ENCODE results near the gene SLC25A21.
"Not testable (repeated sequence)": the region's sequence is repeated elsewhere in the genome, so short reads cannot be mapped to it uniquely, and the experiment has no call there.

SLC25A21 gene

DNA sequence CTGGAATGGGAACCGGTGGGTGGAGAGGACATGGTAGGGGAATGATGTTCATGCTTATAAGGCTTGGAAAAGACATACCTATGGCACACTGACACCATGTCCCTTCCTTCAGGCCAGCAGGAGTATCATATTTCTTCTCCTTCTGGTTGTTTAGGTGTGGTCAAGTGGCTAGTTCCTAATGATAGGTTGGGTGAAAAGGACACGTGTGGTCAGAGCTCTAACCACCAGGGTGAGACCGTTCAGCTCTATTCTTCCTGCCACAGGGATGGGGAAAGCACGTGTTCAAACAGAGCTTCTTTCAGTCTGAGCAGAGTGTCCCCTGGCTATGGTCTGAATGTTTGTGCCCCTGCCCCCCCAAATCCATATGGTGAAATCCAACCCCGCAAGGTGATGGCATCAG is 301.6 kb downstream of the SLC25A21 start:
- no peak for DNase-seq (ENCODE audit: low read depth in 2 of 2)

DNA sequence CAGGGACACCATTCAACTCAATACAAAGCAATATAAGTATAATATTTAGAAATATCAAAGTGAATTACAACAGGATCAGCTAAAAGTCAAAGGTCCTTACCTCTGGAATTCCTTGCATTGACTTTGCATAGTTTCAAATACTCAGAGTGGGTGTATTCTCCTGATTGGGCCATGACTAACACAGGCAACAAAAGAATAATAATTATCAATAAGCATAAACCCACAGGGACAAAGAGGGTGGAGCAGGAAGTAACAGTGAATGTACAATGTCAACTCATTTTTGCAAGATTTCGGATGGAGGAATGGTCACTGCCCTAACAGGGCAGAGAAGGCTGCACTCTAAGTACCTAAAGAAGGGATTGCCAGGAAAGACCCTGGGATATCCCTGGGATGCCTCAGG is 303.3 kb downstream of the SLC25A21 start:
- DNase-seq (ENCODE audit: low read depth in 2 of 2), result no peak

DNA sequence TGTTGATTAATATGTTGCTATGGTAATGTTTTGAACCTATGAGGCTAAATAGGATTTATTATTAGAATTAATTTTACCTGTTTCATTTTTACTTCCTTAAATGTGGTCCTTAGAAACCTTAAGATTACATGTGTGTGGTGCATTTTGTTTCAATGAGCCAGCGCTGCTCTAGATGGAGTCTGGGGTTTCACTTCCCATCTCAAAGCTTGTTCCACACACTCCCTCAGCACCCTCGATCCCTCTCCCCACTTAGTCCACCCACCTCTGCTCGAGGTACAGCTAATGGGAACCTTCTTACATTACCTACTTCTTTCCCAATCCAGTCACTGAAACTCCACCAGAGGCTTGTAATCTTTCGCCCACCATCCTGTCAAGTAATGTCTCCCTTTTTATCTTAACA is 305.5 kb downstream of the SLC25A21 start:
- DNase-seq (ENCODE audit: low read depth in 2 of 2), result no peak

DNA sequence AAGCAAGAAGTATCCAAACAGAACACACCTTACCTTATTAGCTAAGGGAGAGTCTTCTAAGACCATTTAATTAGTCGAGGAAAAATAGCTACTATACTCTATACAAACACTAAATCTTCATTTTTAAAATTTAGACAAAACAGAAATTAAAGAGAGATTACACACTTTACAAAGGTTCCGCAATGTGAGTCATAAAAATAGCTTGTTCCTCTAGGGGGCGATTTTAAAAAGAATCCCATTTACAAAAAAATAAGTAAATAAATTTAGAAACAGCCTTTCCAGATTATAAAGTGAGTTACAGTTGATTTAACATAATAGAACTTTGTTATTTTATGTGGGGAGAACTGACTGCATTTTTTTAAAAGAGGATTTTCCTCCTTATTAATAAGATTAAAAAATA is 309.1 kb downstream of the SLC25A21 start:
- DNase-seq (ENCODE audit: low read depth in 2 of 2), result no peak

DNA sequence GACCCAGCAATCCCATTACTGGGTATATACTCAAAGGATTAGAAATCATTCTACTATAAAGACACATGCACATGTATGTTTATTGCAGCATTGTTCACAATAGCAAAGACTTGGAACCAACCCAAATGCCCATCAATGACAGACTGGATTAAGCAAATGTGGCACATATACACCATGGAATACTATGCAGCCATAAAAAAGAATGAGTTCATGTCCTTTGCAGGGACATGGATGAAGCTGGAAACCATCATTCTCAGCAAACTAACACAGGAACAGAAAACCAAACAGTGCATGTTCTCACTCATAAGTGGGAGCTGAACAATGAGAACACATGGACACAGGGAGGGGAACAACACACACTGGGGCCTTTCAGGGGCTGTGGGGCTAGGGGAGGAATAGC is 310.2 kb downstream of the SLC25A21 start:
- not testable (repeated sequence) for DNase-seq (ENCODE audit: low read depth in 2 of 2)

DNA sequence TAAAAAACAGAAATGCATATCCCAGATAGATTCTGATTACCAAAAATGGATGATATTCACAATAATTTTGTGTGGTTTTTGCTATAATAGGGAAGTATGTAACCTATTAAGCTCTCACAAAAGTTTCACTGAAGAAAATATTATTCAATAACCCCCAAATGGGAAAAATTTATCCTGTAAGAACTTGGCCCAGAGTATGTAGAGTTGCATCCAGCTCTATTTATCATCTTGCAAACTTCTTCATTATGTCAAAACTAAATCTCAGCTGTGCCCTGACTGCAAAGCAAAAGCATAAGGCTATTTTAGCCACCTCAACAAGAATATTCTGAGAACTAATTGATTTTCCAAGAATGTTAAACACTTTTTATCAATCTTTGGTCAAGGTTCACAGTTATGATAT is 311.6 kb downstream of the SLC25A21 start:
- DNase-seq (ENCODE audit: low read depth in 2 of 2), result no peak

DNA sequence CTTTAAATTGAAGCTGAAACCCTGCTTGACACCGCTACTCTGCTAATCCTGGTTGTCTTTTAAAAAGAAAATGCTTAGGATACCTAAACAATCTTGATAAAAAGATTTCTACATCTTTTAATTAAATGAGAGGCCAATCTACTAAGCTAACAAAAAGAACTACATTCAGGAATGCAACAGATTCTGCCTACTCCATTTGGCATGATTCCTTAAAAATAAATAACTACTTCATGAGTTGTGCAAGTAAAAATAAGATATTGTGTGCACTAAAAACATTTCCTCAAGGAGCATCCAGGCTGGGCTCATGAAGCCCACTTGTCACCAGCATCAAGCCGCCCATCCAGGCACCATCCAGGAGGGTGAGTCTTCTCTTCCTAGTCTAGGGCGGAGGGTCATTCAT is 313.3 kb downstream of the SLC25A21 start:
- DNase-seq (ENCODE audit: low read depth in 2 of 2), result no peak

DNA sequence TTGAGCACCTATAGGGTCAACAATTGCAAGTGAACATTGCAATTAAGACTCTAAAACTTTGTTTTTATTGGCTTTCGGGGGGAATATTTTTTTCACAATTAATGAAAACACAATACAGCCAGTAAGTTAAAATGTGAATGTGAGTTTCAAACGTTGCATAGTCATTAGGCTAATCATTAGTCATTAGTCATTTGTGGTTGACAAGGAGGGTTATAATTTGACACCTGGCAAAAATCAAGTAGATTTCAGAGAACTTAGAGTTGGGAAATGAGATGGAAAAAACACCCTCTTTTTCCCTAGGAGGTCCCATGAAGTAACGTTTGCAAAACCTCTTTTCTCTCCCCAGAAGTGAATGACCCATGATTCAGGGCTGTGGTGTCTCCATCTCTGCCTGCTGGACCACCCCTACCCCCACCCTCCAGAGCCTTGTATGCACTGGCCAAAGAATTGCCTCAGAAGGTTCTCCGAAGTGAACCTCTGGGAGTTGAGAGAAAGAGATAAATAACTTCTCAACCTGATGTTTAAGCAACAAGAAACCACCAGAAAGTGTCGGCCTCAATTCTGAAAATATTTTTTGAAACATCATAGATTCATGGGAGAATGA is 314.5 kb downstream of the SLC25A21 start:
- no peak for DNase-seq (ENCODE audit: low read depth in 2 of 2)

DNA sequence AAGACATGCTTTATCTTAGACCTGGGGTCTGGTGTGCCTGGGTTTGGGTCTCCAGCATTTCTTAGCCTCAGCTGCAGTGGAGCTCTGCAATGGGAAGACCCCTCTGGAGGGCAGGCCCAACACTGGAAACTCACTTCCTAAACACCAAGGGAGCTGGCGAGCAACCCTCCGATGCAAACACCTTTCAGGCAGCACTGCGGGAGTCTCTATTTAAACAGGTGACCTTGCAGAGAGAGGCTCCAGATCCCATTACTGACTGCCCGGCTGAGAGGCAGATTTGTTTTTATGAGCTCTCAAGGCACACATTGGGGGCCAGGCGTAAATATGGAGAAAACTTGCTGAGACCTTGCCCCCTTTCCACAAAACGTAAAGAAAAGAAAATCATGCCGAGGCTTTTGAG is 315.3 kb downstream of the SLC25A21 start:
- DNase-seq (ENCODE audit: low read depth in 2 of 2), result no peak

DNA sequence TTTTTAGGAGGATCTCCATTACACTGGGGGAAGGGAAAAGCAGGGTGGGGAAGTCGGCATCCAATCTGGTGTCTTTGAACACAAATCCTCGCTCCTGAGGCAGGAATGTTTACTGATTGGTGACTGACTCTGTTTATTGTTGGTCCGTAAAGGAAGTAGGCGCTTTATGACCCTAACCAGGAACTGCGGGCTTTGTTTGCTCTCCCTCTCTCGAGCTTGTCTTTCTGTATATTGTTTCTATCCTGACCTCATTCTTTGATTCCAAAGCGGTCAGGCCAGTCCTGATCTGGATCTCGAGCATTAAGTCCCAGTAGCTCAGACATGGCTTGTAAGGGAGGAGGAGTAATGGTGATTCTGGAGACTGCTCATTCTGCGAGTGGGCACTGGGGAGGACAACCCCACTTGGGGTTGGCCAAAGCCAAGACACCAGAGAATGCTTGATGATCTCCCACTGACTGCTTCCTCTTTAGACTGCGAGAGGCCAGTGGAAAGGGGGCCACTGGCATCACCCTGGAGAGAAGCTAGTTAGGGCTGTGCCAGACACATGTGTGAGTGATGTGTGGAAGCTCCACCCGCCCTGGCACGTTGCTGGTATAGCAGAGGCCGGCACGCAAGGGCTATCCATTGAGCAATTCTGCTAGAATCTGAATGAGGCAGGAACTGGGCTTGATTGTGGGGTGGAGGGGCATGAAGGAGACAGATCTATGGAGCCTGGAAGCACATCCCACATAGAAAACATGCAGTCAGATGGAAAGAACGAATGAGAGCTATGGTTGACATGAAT is 316.1 kb downstream of the SLC25A21 start:
- no peak for DNase-seq (ENCODE audit: low read depth in 2 of 2)

DNA sequence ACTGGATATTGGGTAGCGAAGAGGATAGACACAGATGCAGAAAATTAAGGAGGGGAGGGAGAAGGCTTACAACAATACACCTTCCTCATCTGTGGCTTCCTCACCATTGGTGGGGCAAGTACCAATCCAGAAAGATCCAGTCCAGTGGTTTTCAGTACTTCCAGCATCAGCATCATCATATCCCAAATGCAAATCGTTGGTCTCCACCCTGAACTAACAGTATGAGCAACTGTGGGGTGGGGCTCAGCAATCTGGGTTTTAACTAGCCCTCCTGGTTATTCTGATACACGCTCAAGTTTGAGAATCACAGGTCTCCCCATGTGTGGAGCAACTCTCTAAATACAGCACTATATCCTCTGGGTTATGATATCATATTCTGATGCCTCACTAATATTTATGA is 317.0 kb downstream of the SLC25A21 start:
- no peak for DNase-seq (ENCODE audit: low read depth in 2 of 2)

DNA sequence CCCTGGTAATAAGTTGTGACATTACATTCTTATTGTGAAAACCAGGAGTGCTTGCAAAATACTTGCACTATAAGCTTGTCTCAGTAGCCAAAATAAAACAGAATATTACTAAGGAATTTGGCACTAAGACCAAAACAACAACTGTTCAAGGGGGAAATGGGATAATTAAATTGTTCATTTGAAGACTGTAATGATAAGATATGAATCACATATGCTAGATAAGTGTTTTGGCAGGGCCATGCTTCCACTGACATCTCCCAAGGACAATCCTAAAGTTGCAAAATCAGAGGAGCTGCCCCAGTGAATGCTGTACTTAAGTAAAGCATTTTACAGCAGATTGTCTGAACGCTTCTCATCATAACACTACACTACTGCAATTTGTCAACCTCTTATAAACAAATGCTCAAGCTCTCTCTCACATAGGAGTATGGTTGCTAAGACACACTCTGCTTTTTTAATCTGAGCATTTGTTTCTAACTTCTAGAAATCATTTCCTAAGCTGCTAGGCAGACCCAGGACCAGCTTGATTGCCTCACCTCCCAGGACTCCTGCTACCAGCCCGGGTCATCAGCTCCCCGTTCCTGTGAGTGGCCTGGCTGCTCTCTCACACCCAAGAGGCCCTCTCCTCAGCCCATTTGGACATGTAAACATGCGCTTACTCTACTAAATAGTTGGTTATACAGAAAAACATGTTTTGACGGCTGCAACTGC is 319.3 kb downstream of the SLC25A21 start:
- DNase-seq (ENCODE audit: low read depth in 2 of 2), result no peak

DNA sequence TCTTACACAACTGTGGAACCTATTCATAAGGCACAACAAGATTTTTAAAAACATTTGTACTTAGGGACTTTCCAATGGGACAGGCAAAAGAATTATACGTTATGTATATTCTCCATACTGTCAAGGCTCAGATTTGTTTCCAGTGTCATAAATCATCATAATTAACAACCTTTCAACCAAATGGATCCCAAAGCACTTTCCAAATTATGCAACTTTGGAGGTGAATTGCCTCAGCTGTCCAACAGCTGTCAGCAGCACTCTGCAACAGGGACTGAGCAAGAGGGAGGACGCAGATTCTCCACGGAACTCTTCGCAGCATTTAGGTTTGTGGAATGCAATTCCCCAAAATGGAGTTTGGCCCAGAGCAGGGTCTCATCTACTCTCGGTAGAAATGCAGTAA is 324.2 kb downstream of the SLC25A21 start:
- DNase-seq (ENCODE audit: low read depth in 2 of 2), result no peak

DNA sequence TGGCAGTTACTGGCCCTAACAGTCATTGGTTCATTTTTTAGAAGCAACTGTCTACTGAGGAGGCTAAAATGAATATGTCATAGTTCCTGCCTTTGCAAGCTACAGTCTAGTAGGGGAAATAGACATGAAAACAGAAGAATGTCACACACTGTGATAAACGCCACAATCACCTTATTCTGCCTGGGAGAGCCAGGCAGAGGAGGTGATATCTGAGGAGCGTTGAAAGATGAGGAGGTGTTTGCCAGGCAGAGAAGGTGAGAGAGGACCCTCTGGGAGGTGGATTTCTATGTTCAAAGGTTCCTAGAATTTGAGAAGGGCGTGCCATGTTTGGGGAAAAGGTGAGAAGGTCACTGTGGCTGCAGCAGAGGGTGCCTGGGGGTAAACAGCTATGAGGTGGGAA is 325.0 kb downstream of the SLC25A21 start:
- DNase-seq (ENCODE audit: low read depth in 2 of 2), result no peak

DNA sequence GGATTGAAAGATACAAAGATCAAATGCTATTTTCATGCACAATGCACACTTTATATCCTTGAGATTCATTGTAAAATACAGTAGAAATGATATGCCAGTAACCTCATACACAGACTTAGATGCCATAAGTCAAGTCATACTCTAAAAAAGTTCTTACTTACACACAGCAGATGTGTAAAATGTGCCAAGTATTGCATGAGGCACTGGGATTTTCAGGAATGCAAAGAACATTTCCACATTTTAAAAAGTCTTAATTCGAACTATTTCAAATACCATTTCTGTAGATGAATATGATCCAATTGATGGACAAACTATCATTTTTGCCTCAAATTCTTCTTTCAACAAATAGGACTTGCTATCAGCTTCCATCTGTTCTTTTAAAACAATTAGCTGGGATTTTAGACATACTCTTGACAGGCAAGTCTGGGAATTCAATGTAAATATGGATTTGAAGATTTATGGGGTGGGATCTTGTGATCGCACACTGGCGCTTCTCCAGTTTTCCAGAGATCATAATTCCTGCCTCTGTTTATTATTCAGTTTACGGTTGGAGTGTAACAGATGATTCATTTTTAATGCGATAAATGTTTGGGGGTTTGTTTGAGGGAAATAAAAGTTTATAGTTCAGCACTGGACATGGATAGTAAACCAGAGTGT is 326.9 kb downstream of the SLC25A21 start:
- no peak for DNase-seq (ENCODE audit: low read depth in 2 of 2)

DNA sequence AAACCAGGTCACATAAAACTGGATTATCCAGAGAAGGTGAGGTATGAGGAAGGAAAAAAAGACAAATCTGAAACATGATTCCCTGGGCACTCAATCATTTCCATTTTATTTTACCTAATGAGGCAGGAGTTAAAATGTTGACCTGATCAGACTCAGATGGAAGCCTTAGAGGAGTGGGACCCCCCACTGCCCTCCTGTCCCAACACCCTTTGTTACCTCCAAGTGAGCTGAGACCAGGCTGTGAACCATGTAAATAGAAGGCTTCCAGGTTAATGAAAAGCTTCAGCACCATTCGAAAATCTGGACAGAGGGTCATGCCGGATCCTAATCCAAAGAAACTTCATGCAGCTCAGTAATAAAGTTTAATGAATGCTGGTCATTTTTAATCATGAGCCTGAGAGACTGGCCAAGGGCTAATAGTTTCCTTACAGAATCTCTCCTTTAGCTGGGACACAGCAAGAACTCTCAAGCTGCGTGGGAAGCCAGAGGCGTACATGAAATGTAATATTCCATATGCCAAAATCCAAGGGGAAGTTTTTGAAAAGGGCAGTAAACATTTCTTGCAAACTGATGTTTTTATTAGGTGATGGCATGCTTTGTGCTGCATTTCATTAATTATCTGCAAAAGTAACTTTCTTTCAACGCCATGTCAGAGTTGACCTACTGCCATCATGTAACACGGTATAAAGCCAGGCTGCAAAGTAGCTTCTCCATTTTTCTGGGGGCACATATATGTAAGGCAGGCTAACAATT is 327.8 kb downstream of the SLC25A21 start:
- no peak for DNase-seq (ENCODE audit: low read depth in 2 of 2)

DNA sequence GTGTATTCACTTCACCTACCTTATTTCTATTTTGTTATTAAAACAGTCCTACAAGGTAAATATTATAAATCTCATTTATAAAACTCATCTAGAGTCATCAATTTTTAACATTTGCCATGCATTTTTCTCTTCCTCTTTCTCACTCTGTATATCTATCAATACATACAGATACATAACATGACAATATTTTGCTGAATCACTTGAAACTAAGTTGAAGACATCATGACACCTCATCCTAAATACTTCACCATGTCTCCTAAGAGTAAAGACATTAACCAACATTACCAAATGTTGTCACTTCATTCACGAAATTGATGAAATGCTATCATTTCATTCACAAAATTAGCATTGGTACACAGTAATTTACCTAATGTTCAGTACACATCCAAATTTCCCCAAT is 329.0 kb downstream of the SLC25A21 start:
- DNase-seq (ENCODE audit: low read depth in 2 of 2), result no peak

DNA sequence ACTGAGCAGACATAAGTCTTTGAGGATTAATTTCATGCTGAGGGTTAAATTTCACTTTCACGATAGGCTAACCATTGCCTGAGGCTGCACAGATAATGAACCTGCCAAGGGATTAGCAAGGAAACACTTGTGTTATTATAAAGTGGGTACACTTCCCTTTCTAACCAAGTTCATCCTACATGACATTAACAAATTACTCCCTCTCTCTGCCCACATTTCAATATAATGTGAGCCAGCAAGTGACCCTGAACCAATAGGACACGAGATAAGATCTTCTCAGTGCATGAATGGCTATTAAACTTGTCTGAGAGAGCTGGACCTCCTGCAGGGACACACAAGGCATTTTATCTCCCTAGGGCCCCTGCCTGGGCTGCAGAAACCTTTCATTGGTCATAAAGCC is 337.3 kb downstream of the SLC25A21 start:
- DNase-seq (ENCODE audit: low read depth in 2 of 2), result no peak

DNA sequence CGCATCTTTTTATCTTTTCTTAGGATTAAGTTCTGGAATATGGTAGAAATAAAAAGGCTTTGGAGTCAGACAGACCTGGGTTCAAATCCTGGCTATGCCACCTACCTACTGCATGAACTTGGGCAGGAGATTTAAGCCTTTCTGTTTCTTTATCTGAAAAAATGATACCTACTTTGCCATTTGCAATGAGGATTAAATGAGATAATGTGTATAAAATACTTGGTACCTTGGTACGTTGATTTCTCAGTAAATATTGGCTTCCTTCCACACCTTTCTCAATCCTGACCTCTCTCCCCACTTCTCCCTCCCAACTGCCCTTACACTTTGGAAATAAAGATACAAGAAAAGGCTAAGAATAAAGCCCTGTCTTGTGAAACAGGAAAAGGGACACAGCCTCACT is 338.1 kb downstream of the SLC25A21 start:
- DNase-seq (ENCODE audit: low read depth in 2 of 2), result no peak

DNA sequence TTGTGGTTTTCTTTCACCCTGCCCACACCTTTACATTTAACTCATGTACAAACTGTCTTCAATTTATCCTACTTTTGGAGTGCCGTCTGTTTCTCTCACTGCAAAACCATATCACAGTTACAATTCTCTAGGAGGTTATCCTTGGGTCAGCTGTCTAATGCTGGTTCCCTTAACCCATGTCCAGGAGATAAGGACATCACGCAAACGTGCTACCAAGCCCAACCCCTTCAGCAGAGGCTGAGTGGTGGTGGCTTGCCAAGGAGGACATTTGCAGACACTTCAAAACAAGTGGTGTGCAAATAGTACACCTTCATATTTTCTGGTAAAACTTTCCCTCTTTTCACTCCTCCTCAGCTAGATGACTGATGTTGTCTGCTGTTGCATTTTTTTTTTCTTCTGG is 342.9 kb downstream of the SLC25A21 start:
- DNase-seq (ENCODE audit: low read depth in 2 of 2), result no peak

DNA sequence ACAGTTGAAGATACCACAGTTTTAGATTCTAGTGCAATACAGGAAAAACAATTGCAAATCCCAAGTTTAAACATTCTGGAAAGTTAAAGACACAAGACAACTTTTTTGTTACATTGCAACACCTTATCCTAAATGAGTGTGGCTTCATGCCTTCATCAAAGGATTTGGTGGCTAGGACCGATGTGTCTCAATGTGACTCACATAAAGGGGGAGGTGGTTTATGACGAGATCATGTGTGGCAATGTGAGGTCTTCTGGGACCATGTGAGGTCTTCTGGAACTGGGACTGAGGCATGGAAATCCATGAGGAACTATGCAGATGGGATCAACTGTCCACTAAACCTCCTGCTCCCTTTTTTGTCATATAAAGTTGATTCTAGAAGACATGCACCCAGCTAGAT is 344.5 kb downstream of the SLC25A21 start:
- DNase-seq (ENCODE audit: low read depth in 2 of 2), result no peak

DNA sequence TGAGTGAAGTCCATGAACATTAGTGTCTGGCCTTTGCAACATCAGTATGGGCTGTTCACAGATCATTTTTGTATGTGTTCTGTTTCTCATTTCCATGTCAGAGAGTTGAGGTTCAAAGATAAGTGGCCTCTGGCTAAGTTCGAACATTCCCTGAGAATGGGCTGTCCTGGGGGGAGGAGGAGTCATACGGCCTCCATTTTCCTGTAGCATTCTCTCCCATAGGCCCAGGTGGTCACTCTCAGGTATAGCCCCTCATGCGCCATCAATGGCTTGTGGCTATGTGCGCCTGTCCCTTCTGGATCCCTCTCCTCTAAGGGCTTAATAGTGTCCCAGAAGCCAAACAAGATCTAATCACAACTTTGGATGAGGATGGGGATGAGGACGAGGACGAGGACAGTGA is 345.8 kb downstream of the SLC25A21 start:
- no peak for DNase-seq (ENCODE audit: low read depth in 2 of 2)

Data from stimulated activated CD4-positive, alpha-beta T cell treated with anti-CD3 and anti-CD28 coated beads, Interleukin-4, amount 100 ng/mL, for 48 hours (primary cell).